Measurements from ENCODE around the gene CAPS.

Gene CAPS

GRCh38 chr19:5921516-5922160 is 7.6 kb downstream of the CAPS start:
- TF ChIP-seq TCF4 (CRISPR knock-in tag; IDR thresholded peaks at IDR 0.05; ENCODE audit: borderline replicate concordance) (no peak), ISL1 (CRISPR knock-in tag; IDR thresholded peaks at IDR 0.05) (no peak), RARB (CRISPR knock-in tag; IDR thresholded peaks at IDR 0.05) (no peak), TOX (CRISPR knock-in tag; IDR thresholded peaks at IDR 0.05; ENCODE audit: borderline replicate concordance) (no peak), CSRNP3 (CRISPR knock-in tag; IDR thresholded peaks at IDR 0.05) (no peak), CSDC2 (CRISPR knock-in tag; IDR thresholded peaks at IDR 0.05) (no peak), ZFP3 (CRISPR knock-in tag; IDR thresholded peaks at IDR 0.05) (no peak), ESRRG (CRISPR knock-in tag; IDR thresholded peaks at IDR 0.05) (no peak), PATZ1 (CRISPR knock-in tag; IDR thresholded peaks at IDR 0.05; ENCODE audit: borderline replicate concordance) (no peak), CREB5 (CRISPR knock-in tag; IDR thresholded peaks at IDR 0.05; ENCODE audit: low read depth) (no peak), ZNF565 (CRISPR knock-in tag; conservative IDR thresholded peaks at IDR 0.05; ENCODE audit: low read depth) (no peak), SNAI2 (CRISPR knock-in tag; IDR thresholded peaks at IDR 0.05) (no peak), ZNF8 (CRISPR knock-in tag; IDR thresholded peaks at IDR 0.05) (no peak), TSHZ2 (CRISPR knock-in tag; IDR thresholded peaks at IDR 0.05) (no peak), ARNTL (CRISPR knock-in tag; IDR thresholded peaks at IDR 0.05; ENCODE audit: borderline replicate concordance, low read depth) (no peak), GLIS3 (CRISPR knock-in tag; IDR thresholded peaks at IDR 0.05) (no peak), OSR1 (CRISPR knock-in tag; IDR thresholded peaks at IDR 0.05) (no peak), ZFP30 (CRISPR knock-in tag; IDR thresholded peaks at IDR 0.05) (no peak)
- no peak for ATAC-seq

- no peak for ATAC-seq
- TF ChIP-seq TCF4 (CRISPR knock-in tag; IDR thresholded peaks at IDR 0.05; ENCODE audit: borderline replicate concordance) = no peak
- TF ChIP-seq POU6F1 (CRISPR knock-in tag; IDR thresholded peaks at IDR 0.05; ENCODE audit: borderline replicate concordance, low read depth) = no peak
- no peak for TF ChIP-seq ZNF565 (CRISPR knock-in tag; conservative IDR thresholded peaks at IDR 0.05; ENCODE audit: low read depth)
- no peak for TF ChIP-seq ZNF8 (CRISPR knock-in tag; IDR thresholded peaks at IDR 0.05)
- no peak for TF ChIP-seq CREB5 (CRISPR knock-in tag; IDR thresholded peaks at IDR 0.05; ENCODE audit: low read depth)
- TF ChIP-seq ZC3H10 (CRISPR knock-in tag; IDR thresholded peaks at IDR 0.05) = no peak
- no peak for TF ChIP-seq CSRNP3 (CRISPR knock-in tag; IDR thresholded peaks at IDR 0.05)
- no peak for TF ChIP-seq PPARA (CRISPR knock-in tag; IDR thresholded peaks at IDR 0.05; ENCODE audit: borderline replicate concordance)
- TF ChIP-seq SNAI2 (CRISPR knock-in tag; IDR thresholded peaks at IDR 0.05) = no peak
- TF ChIP-seq ISL1 (CRISPR knock-in tag; IDR thresholded peaks at IDR 0.05) = no peak
- TF ChIP-seq RARB (CRISPR knock-in tag; IDR thresholded peaks at IDR 0.05) = no peak
- no peak for TF ChIP-seq PATZ1 (CRISPR knock-in tag; IDR thresholded peaks at IDR 0.05; ENCODE audit: borderline replicate concordance)
- TF ChIP-seq GLIS3 (CRISPR knock-in tag; IDR thresholded peaks at IDR 0.05) = no peak
- TF ChIP-seq OSR1 (CRISPR knock-in tag; IDR thresholded peaks at IDR 0.05) = no peak
Observed at GRCh38 chr19:5922161-5922545, 8.1 kb downstream of the CAPS start.
